Astrocyte of the spinal cord (primary cell): ENCODE data around the gene ATG101.

Experiments
- DNase-seq: peaks from one replicate; pipeline ENCODE4 v3.0.0; 2011; ENCODE audit warnings: low read depth, low spot score
- H3K4me3 ChIP-seq: 2 replicates; pipeline ENCODE4 v1.5.1; 2011; ENCODE audit warnings: low read depth, mild to moderate bottlenecking, low read length, moderate library complexity
- CTCF ChIP-seq: IDR thresholded peaks from 2 replicates; pipeline ENCODE4 v1.5.1; 2012; ENCODE audit warnings: low read depth, mild to moderate bottlenecking, low read length, inconsistent platforms
- in situ Hi-C: cut with HindIII; loops from 2 replicates; pipeline ENCODE4 v1.10.0; 2017; ENCODE audit warnings: low sequenced_read_pairs

The ATG101 gene

GRCh38 chr12:52024845-52025230 is 44.9 kb upstream of the ATG101 start:
- no peak for DNase-seq
- no peak overlapping the region for H3K4me3 ChIP-seq
- TF ChIP-seq CTCF, result no peak
- in situ Hi-C loops, result no loop called here

GRCh38 chr12:52026263-52026662 is 43.5 kb upstream of the ATG101 start:
- DNase-seq, result no peak
- H3K4me3 ChIP-seq, result no peak overlapping the region
- in situ Hi-C loops, result no loop called here

GRCh38 chr12:52027085-52027843 is 42.5 kb upstream of the ATG101 start:
- H3K4me3 ChIP-seq, result no peak overlapping the region
- no peak for DNase-seq
- in situ Hi-C loops, result no loop called here
- TF ChIP-seq CTCF, result no peak

More at GRCh38 chr12:52026263-52026662, 43.5 kb upstream of the ATG101 start:
- no peak for TF ChIP-seq CTCF

- DNase-seq, result peak; percentile 81
- in situ Hi-C loops, result no loop called here
- H3K4me3 ChIP-seq, result no peak overlapping the region
- TF ChIP-seq CTCF, result no peak
Measured at GRCh38 chr12:52029685-52030084, 40.1 kb upstream of the ATG101 start.

- peak; percentile 83 for DNase-seq
- no peak for TF ChIP-seq CTCF
- H3K4me3 ChIP-seq, result peak overlapping the region; percentile 38
- in situ Hi-C loops, result no loop called here
Measured at GRCh38 chr12:52032446-52032803, 37.4 kb upstream of the ATG101 start.

GRCh38 chr12:52032804-52033445 is 36.9 kb upstream of the ATG101 start:
- in situ Hi-C loops, result no loop called here
- peak overlapping the region; percentile 38 for H3K4me3 ChIP-seq
- TF ChIP-seq CTCF, result no peak
- peak; percentile 98 for DNase-seq
